ENCODE results near the gene OR1E2. TPM values are rescaled to one million over a fixed set of nuclear protein-coding genes. Genes with fewer than 3 reads are reported as not detected.
A peak's percentile ranks its signal among the peaks of the same experiment; 100 is the strongest.

The OR1E2 gene
- not detected for total RNA-seq
- polyA plus RNA-seq: not detected
- not detected for total RNA-seq

- Mint-ChIP-seq H3K27ac (no peak within 1 kb of the TSS), H3K4me3 (no peak within 1 kb of the TSS), H3K27me3 (peaks cover 2 to 42% (median 28%) of the 10 kb centered on the region in 5 donors), H3K4me1 (no peaks in the 10 kb centered on the region), H3K9me3 (peaks cover 1 to 15% (median 3%) of the 10 kb centered on the region in 11 donors), H3K36me3 (no peaks in the 10 kb centered on the region)
- intact Hi-C loops (cut with micrococcal nuclease): no loop called here
- ATAC-seq: no peak
- Histone ChIP-seq H3K36me3 (ENCODE audit: control insufficient read depth in 2 of 3, insufficient read depth in 3 of 3, low read length in 3 of 3) (no peaks in the 10 kb centered on the region), H3K9me3 (ENCODE audit: control insufficient read depth in 2 of 3, low read length in 3 of 3) (no peaks in the 10 kb centered on the region), H3K4me3 (ENCODE audit: low read length) (no peak within 1 kb of the TSS), H3K4me1 (ENCODE audit: control insufficient read depth in 2 of 2, insufficient read depth in 2 of 2, low read length in 2 of 2) (no peaks in the 10 kb centered on the region), H3K27ac (ENCODE audit: low read depth, low read length) (no peak within 1 kb of the TSS), H3K27me3 (ENCODE audit: control insufficient read depth in 2 of 2, insufficient read depth in 2 of 2, low read length in 2 of 2) (no peaks in the 10 kb centered on the region)
- DNase-seq: no peak
- ChIA-PET CTCF (no interaction called here), POLR2A (interaction anchor here (0.6 kb wide), 1 partner anchor 112 kb away, joined by 4 read pairs; no protein-coding TSS in a partner anchor)
Observed at GRCh38 chr17:3433741-3434140, at the start of gene OR1E2. OR1E2 (minus strand) TSS chr17:3433841; CDS start chr17:3433841, 0 bp downstream.

- H3K27me3 Mint-ChIP-seq: peaks cover 24 to 41% (median 27%) of the 10 kb centered on the region in 5 donors
- CTCF ChIA-PET: no interaction called here
Observed at GRCh38 chr17:3482852-3483251, 49.2 kb upstream of the OR1E2 start.

GRCh38 chr17:3479988-3480387 is 46.3 kb upstream of the OR1E2 start:
- intact Hi-C loops (cut with micrococcal nuclease): no loop called here
- H3K27ac ChIP-seq (ENCODE audit: low read depth, low read length): no peak overlapping the region
- DNase-seq: no peak
- H3K36me3 ChIP-seq (ENCODE audit: control insufficient read depth in 2 of 3, insufficient read depth in 3 of 3, low read length in 3 of 3): no peaks in the 10 kb centered on the region
- POLR2A ChIA-PET: no interaction called here
- no peaks in the 10 kb centered on the region for H3K4me1 ChIP-seq (ENCODE audit: control insufficient read depth in 2 of 2, insufficient read depth in 2 of 2, low read length in 2 of 2)
- Mint-ChIP-seq H3K9me3 (no peaks in the 10 kb centered on the region), H3K27ac (no peak overlapping the region), H3K36me3 (no peaks in the 10 kb centered on the region), H3K4me3 (no peak overlapping the region), H3K4me1 (peaks cover 0 to 7% (median 0%) of the 10 kb centered on the region in 7 donors), H3K27me3 (peaks cover 9 to 23% (median 17%) of the 10 kb centered on the region in 5 donors)
- CTCF ChIA-PET: no interaction called here
- no peaks in the 10 kb centered on the region for H3K9me3 ChIP-seq (ENCODE audit: control insufficient read depth in 2 of 3, low read length in 3 of 3)
- H3K4me3 ChIP-seq (ENCODE audit: low read length): no peak overlapping the region
- no peak for ATAC-seq
- no peaks in the 10 kb centered on the region for H3K27me3 ChIP-seq (ENCODE audit: control insufficient read depth in 2 of 2, insufficient read depth in 2 of 2, low read length in 2 of 2)

More at GRCh38 chr17:3482852-3483251, 49.2 kb upstream of the OR1E2 start:
- DNase-seq (no peak), ATAC-seq (no peak)
- H3K9me3 ChIP-seq (ENCODE audit: control insufficient read depth in 2 of 3, low read length in 3 of 3): no peaks in the 10 kb centered on the region
- no peak overlapping the region for H3K27ac ChIP-seq (ENCODE audit: low read depth, low read length)
- Mint-ChIP-seq H3K9me3 (no peaks in the 10 kb centered on the region), H3K36me3 (no peaks in the 10 kb centered on the region), H3K4me3 (no peak overlapping the region), H3K4me1 (no peaks in the 10 kb centered on the region), H3K27ac (no peak overlapping the region)
- POLR2A ChIA-PET: no interaction called here
- H3K4me1 ChIP-seq (ENCODE audit: control insufficient read depth in 2 of 2, insufficient read depth in 2 of 2, low read length in 2 of 2): no peaks in the 10 kb centered on the region
- no peaks in the 10 kb centered on the region for H3K27me3 ChIP-seq (ENCODE audit: control insufficient read depth in 2 of 2, insufficient read depth in 2 of 2, low read length in 2 of 2)
- no peaks in the 10 kb centered on the region for H3K36me3 ChIP-seq (ENCODE audit: control insufficient read depth in 2 of 3, insufficient read depth in 3 of 3, low read length in 3 of 3)
- no peak overlapping the region for H3K4me3 ChIP-seq (ENCODE audit: low read length)
- intact Hi-C loops (cut with micrococcal nuclease): no loop called here

- Mint-ChIP-seq H3K4me3 (peak within 1 kb of the TSS; percentile 19 to 76 (median 54)), H3K36me3 (no peaks in the 10 kb centered on the region), H3K9me3 (no peaks in the 10 kb centered on the region), H3K27me3 (peaks cover 0 to 12% (median 11%) of the 10 kb centered on the region in 5 donors), H3K4me1 (peaks cover 0 to 7% (median 0%) of the 10 kb centered on the region in 7 donors), H3K27ac (peak within 1 kb of the TSS in 3 of 9 donors; percentile 3 to 25 (median 16))
- POLR2A ChIA-PET: no interaction called here
- Histone ChIP-seq H3K27me3 (ENCODE audit: control insufficient read depth in 2 of 2, insufficient read depth in 2 of 2, low read length in 2 of 2) (no peaks in the 10 kb centered on the region), H3K36me3 (ENCODE audit: control insufficient read depth in 2 of 3, insufficient read depth in 3 of 3, low read length in 3 of 3) (no peaks in the 10 kb centered on the region), H3K4me3 (ENCODE audit: low read length) (no peak within 1 kb of the TSS), H3K4me1 (ENCODE audit: control insufficient read depth in 2 of 2, insufficient read depth in 2 of 2, low read length in 2 of 2) (no peaks in the 10 kb centered on the region), H3K27ac (ENCODE audit: low read depth, low read length) (no peak within 1 kb of the TSS), H3K9me3 (ENCODE audit: control insufficient read depth in 2 of 3, low read length in 3 of 3) (no peaks in the 10 kb centered on the region)
- ATAC-seq (no peak), DNase-seq (no peak)
- CTCF ChIA-PET: no interaction called here
- intact Hi-C loops (cut with micrococcal nuclease): no loop called here
Observed at GRCh38 chr17:3475812-3476610, 42.4 kb upstream of the OR1E2 start, which contains the start of gene ASPA. ASPA (plus strand) TSS chr17:3475997; CDS start chr17:3476160, 163 bp downstream.

GRCh38 chr17:3475251-3475685 is 41.6 kb upstream of the OR1E2 start:
- DNase-seq: no peak
- no peaks in the 10 kb centered on the region for H3K9me3 Mint-ChIP-seq
- no peak overlapping the region for H3K27ac ChIP-seq (ENCODE audit: low read depth, low read length)
- CTCF ChIA-PET: no interaction called here
- H3K36me3 ChIP-seq (ENCODE audit: control insufficient read depth in 2 of 3, insufficient read depth in 3 of 3, low read length in 3 of 3): no peaks in the 10 kb centered on the region
- no peaks in the 10 kb centered on the region for H3K4me1 ChIP-seq (ENCODE audit: control insufficient read depth in 2 of 2, insufficient read depth in 2 of 2, low read length in 2 of 2)
- H3K9me3 ChIP-seq (ENCODE audit: control insufficient read depth in 2 of 3, low read length in 3 of 3): no peaks in the 10 kb centered on the region
- H3K27me3 Mint-ChIP-seq: peaks cover 0 to 12% (median 8%) of the 10 kb centered on the region in 5 donors
- POLR2A ChIA-PET: no interaction called here
- H3K4me3 Mint-ChIP-seq: no peak overlapping the region
- no peak overlapping the region for H3K4me3 ChIP-seq (ENCODE audit: low read length)
- no peak overlapping the region for H3K27ac Mint-ChIP-seq
- intact Hi-C loops (cut with micrococcal nuclease): no loop called here
- no peak for ATAC-seq
- peaks cover 0 to under 1% (median 0%) of the 10 kb centered on the region in 5 donors for H3K36me3 Mint-ChIP-seq
- H3K4me1 Mint-ChIP-seq: peaks cover 0 to 7% (median 0%) of the 10 kb centered on the region in 7 donors
- H3K27me3 ChIP-seq (ENCODE audit: control insufficient read depth in 2 of 2, insufficient read depth in 2 of 2, low read length in 2 of 2): no peaks in the 10 kb centered on the region

GRCh38 chr17:3474212-3474611 is 40.6 kb upstream of the OR1E2 start:
- ATAC-seq (no peak), DNase-seq (no peak)
- H3K36me3 ChIP-seq (ENCODE audit: control insufficient read depth in 2 of 3, insufficient read depth in 3 of 3, low read length in 3 of 3): no peaks in the 10 kb centered on the region
- Mint-ChIP-seq H3K27me3 (peaks cover 0 to 11% (median 8%) of the 10 kb centered on the region in 5 donors), H3K4me3 (no peak overlapping the region), H3K27ac (no peak overlapping the region), H3K4me1 (peaks cover 0 to 7% (median 0%) of the 10 kb centered on the region in 7 donors), H3K9me3 (no peaks in the 10 kb centered on the region), H3K36me3 (peaks cover 0 to 3% (median 0%) of the 10 kb centered on the region in 5 donors)
- H3K4me3 ChIP-seq (ENCODE audit: low read length): no peak overlapping the region
- H3K27me3 ChIP-seq (ENCODE audit: control insufficient read depth in 2 of 2, insufficient read depth in 2 of 2, low read length in 2 of 2): no peaks in the 10 kb centered on the region
- ChIA-PET CTCF (no interaction called here), POLR2A (no interaction called here)
- intact Hi-C loops (cut with micrococcal nuclease): no loop called here
- no peaks in the 10 kb centered on the region for H3K9me3 ChIP-seq (ENCODE audit: control insufficient read depth in 2 of 3, low read length in 3 of 3)
- H3K4me1 ChIP-seq (ENCODE audit: control insufficient read depth in 2 of 2, insufficient read depth in 2 of 2, low read length in 2 of 2): no peaks in the 10 kb centered on the region
- no peak overlapping the region for H3K27ac ChIP-seq (ENCODE audit: low read depth, low read length)

- ChIA-PET CTCF (no interaction called here), POLR2A (no interaction called here)
- H3K27me3 ChIP-seq (ENCODE audit: control insufficient read depth in 2 of 2, insufficient read depth in 2 of 2, low read length in 2 of 2): no peaks in the 10 kb centered on the region
- Mint-ChIP-seq H3K9me3 (no peaks in the 10 kb centered on the region), H3K27me3 (peaks cover 0 to 15% (median 8%) of the 10 kb centered on the region in 5 donors), H3K4me3 (no peak overlapping the region), H3K36me3 (peaks cover 0 to 3% (median 0%) of the 10 kb centered on the region in 5 donors), H3K27ac (no peak overlapping the region), H3K4me1 (peaks cover 0 to 7% (median 0%) of the 10 kb centered on the region in 7 donors)
- H3K36me3 ChIP-seq (ENCODE audit: control insufficient read depth in 2 of 3, insufficient read depth in 3 of 3, low read length in 3 of 3): no peaks in the 10 kb centered on the region
- H3K9me3 ChIP-seq (ENCODE audit: control insufficient read depth in 2 of 3, low read length in 3 of 3): no peaks in the 10 kb centered on the region
- no peak for ATAC-seq
- no peak for DNase-seq
- intact Hi-C loops (cut with micrococcal nuclease): no loop called here
- no peak overlapping the region for H3K27ac ChIP-seq (ENCODE audit: low read depth, low read length)
- H3K4me3 ChIP-seq (ENCODE audit: low read length): no peak overlapping the region
- H3K4me1 ChIP-seq (ENCODE audit: control insufficient read depth in 2 of 2, insufficient read depth in 2 of 2, low read length in 2 of 2): no peaks in the 10 kb centered on the region
Observed at GRCh38 chr17:3472137-3472536, 38.5 kb upstream of the OR1E2 start.
